Vagina (tissue), 2 donors: ENCODE data around the gene RNF214.

Source experiments
- CTCF ChIP-seq, 3 experiments: fragments of 450-650 bp in 2 of 3; fragments of 200-600 bp in 1 of 3; sonication (generic) in 1 of 3; IDR thresholded peaks; one replicate each; pipeline ENCODE4 v1.5.1; 2017 to 2019; ENCODE audit warnings: antibody characterized with exemption in 3 of 3, mild to moderate bottlenecking in 2 of 3, moderate library complexity in 2 of 3
- POLR2AphosphoS5 ChIP-seq, 2 donors: sonication (generic); formaldehyde crosslinking; IDR thresholded peaks; one replicate each; pipeline ENCODE4 v1.9.0; 2017; ENCODE audit warnings: antibody characterized with exemption in 2 of 2, mild to moderate bottlenecking in 2 of 2, low read depth in 1 of 2; ENCODE audit not compliant: insufficient read depth in 1 of 2

- no peak for TF ChIP-seq CTCF (IDR thresholded peaks at IDR 0.05)
- no peak for TF ChIP-seq POLR2AphosphoS5 (IDR thresholded peaks at IDR 0.05; ENCODE audit: insufficient read depth in 1 of 2, low read depth in 1 of 2)
These were observed 33.3 kb downstream of the RNF214 start for GRCh38 chr11:117265745-117266144.
